H1 (cell line): ENCODE results near the gene EID1. TPM values are rescaled to one million over a fixed set of nuclear protein-coding genes. Genes with fewer than 3 reads are reported as not detected.

Experiments used
- CTCF ChIA-PET: fragments of 300-600 bp; sonication (Branson Sonifier 250); formaldehyde crosslinking; loops from one replicate; lab custom pipeline; 2021; ENCODE audit not compliant: partially characterized antibody; lab: Charles Lee
- POLR2A ChIA-PET: fragments of 300-600 bp; sonication (Branson Sonifier 250); formaldehyde crosslinking; loops from one replicate; lab custom pipeline; 2021; ENCODE audit warnings: inconsistent platforms; ENCODE audit not compliant: partially characterized antibody; lab: Charles Lee
- DNase-seq, 2 experiments: peaks; one replicate each; pipeline versions ENCODE4 v3.0.0 to v3.0.0-alpha.2; 2010 to 2022; ENCODE audit warnings: low spot score in 2 of 2, low read depth in 1 of 2, mixed read lengths in 1 of 2
- FAIRE-seq: peaks from 2 replicates; lab custom pipeline; 2011; peaks lifted over from hg19 to GRCh38; lab: Jason Lieb, UNC
- H2AFZ ChIP-seq: 2 replicates; pipeline ENCODE4 v1.8.1; 2012; ENCODE audit warnings: low read length, inconsistent platforms
- H2AK5ac ChIP-seq: 2 replicates; pipeline ENCODE4 v1.6.1; 2013; ENCODE audit warnings: low read depth, low read length
- H2BK120ac ChIP-seq: replicated peaks from 2 replicates; pipeline ENCODE3; 2013; ENCODE audit warnings: low read depth, low read length, inconsistent platforms
- H2BK12ac ChIP-seq: 2 replicates; pipeline ENCODE4 v1.6.1; 2013; ENCODE audit warnings: low read depth, low read length
- H2BK15ac ChIP-seq: 2 replicates; pipeline ENCODE4 v1.6.1; 2013; ENCODE audit warnings: low read length
- H2BK20ac ChIP-seq: 2 replicates; pipeline ENCODE4 v1.6.1; 2013; ENCODE audit warnings: low read length
- H2BK5ac ChIP-seq: 2 replicates; pipeline ENCODE4 v1.6.1; 2013; ENCODE audit warnings: low read depth, low read length
- H3K14ac ChIP-seq: 2 replicates; pipeline ENCODE4 v1.6.1; 2013; ENCODE audit warnings: inconsistent platforms; ENCODE audit not compliant: insufficient read length
- H3K18ac ChIP-seq: 2 replicates; pipeline ENCODE4 v1.6.1; 2013; ENCODE audit warnings: low read length; ENCODE audit errors: extremely low read depth
- H3K23ac ChIP-seq: 2 replicates; pipeline ENCODE4 v1.6.1; 2013; ENCODE audit warnings: inconsistent platforms; ENCODE audit not compliant: insufficient read length
- H3K23me2 ChIP-seq: 2 replicates; pipeline ENCODE4 v1.6.1; 2013; ENCODE audit warnings: low read depth, low read length
- H3K27ac ChIP-seq: 2 replicates; pipeline ENCODE4 v1.6.1; 2011; ENCODE audit warnings: low read depth, low read length, inconsistent platforms
- H3K27me3 ChIP-seq, 4 experiments: replicated peaks in 1 of 4; 1 replicate in 1 of 4; 2 replicates in 3 of 4; pipeline versions ENCODE4 v1.6.1 to v1.8.1; 2011 to 2013; ENCODE audit warnings: low read length in 3 of 4, mild to moderate bottlenecking in 3 of 4, inconsistent platforms in 2 of 4, mixed read lengths in 2 of 4, moderate library complexity in 1 of 4; ENCODE audit not compliant: control insufficient read depth in 3 of 4, insufficient read depth in 3 of 4; ENCODE audit errors: extremely low read depth in 1 of 4
- H3K36me3 ChIP-seq, 4 experiments: 2 replicates each; pipeline versions ENCODE4 v1.6.1 to v1.8.1; 2011 to 2013; ENCODE audit warnings: mild to moderate bottlenecking in 4 of 4, low read length in 3 of 4, moderate library complexity in 2 of 4, control low read depth in 1 of 4, inconsistent platforms in 1 of 4; ENCODE audit not compliant: insufficient read depth in 4 of 4, control insufficient read depth in 2 of 4
- H3K4ac ChIP-seq: replicated peaks from 2 replicates; pipeline ENCODE3; 2013; ENCODE audit warnings: low read length, low read depth, mixed read lengths, inconsistent platforms; ENCODE audit not compliant: insufficient read length
- H3K4me1 ChIP-seq, 4 experiments: replicated peaks in 1 of 4; 1 replicate in 1 of 4; 2 replicates in 3 of 4; pipeline versions ENCODE4 v1.6.1 to v1.8.1; 2011 to 2013; ENCODE audit warnings: low read length in 3 of 4, inconsistent platforms in 2 of 4, mixed read lengths in 1 of 4; ENCODE audit not compliant: insufficient read depth in 4 of 4, control insufficient read depth in 3 of 4
- H3K4me2 ChIP-seq, 2 experiments: 2 replicates each; pipeline versions ENCODE4 v1.6.1 to v1.8.1; 2011 to 2013; ENCODE audit warnings: low read depth in 2 of 2, low read length in 2 of 2, control low read depth in 1 of 2, inconsistent platforms in 1 of 2, mild to moderate bottlenecking in 1 of 2; ENCODE audit not compliant: insufficient read depth in 1 of 2
- H3K4me3 ChIP-seq, 4 experiments: fragments of 200-600, 300-600 bp in 1 of 4; sonication (generic), shearing (Covaris generic), sonication (Bioruptor Twin) in 1 of 4; 2 replicates each; pipeline versions ENCODE4 v1.5.1 to v1.8.1; 2011 to 2016; ENCODE audit warnings: low read length in 4 of 4, low read depth in 3 of 4, control low read depth in 2 of 4, inconsistent platforms in 2 of 4, mild to moderate bottlenecking in 2 of 4, mixed read lengths in 1 of 4, moderate library complexity in 1 of 4; ENCODE audit not compliant: insufficient read depth in 2 of 4; ENCODE audit errors: extremely low read depth in 1 of 4
- H3K56ac ChIP-seq: replicated peaks from 2 replicates; pipeline ENCODE3; 2013; ENCODE audit warnings: low read depth, mild to moderate bottlenecking, mixed read lengths, low read length, inconsistent platforms; ENCODE audit not compliant: insufficient read length
- H3K79me1 ChIP-seq: 2 replicates; pipeline ENCODE4 v1.6.1; 2013; ENCODE audit warnings: low read depth, low read length, control low read depth
- H3K79me2 ChIP-seq, 2 experiments: 2 replicates each; pipeline versions ENCODE4 v1.6.1 to v1.8.1; 2012 to 2013; ENCODE audit warnings: low read length in 2 of 2, mild to moderate bottlenecking in 2 of 2, inconsistent platforms in 1 of 2; ENCODE audit not compliant: insufficient read depth in 2 of 2, control insufficient read depth in 1 of 2
- H3K9ac ChIP-seq, 4 experiments: replicated peaks in 1 of 4; 1 replicate in 1 of 4; 2 replicates in 3 of 4; pipeline versions ENCODE4 v1.6.1 to v1.8.1; 2011 to 2013; ENCODE audit warnings: low read depth in 3 of 4, low read length in 3 of 4, control low read depth in 2 of 4, mild to moderate bottlenecking in 2 of 4, moderate library complexity in 2 of 4, inconsistent platforms in 1 of 4; ENCODE audit errors: extremely low read depth in 1 of 4
- H3K9me3 ChIP-seq, 2 experiments: 2 replicates each; pipeline versions ENCODE4 v1.6.1 to v1.8.1; 2012 to 2013; ENCODE audit warnings: mild to moderate bottlenecking in 2 of 2, moderate library complexity in 2 of 2, control low read depth in 1 of 2, inconsistent platforms in 1 of 2, low read depth in 1 of 2, low read length in 1 of 2, mixed read lengths in 1 of 2; ENCODE audit not compliant: insufficient read depth in 2 of 2
- H4K20me1 ChIP-seq, 2 experiments: replicated peaks in 1 of 2; 2 replicates each; pipeline versions ENCODE3 to v1.8.1; 2011 to 2013; ENCODE audit warnings: inconsistent platforms in 2 of 2, low read length in 2 of 2, mild to moderate bottlenecking in 1 of 2; ENCODE audit not compliant: insufficient read depth in 2 of 2, control insufficient read depth in 1 of 2
- H4K5ac ChIP-seq: 2 replicates; pipeline ENCODE4 v1.6.1; 2013; ENCODE audit warnings: low read length, low read depth, mixed read lengths, inconsistent platforms; ENCODE audit not compliant: insufficient read length
- H4K8ac ChIP-seq: 2 replicates; pipeline ENCODE4 v1.8.0; 2013; ENCODE audit warnings: mild to moderate bottlenecking, moderate library complexity, low read length, inconsistent platforms; ENCODE audit not compliant: insufficient read depth; ENCODE audit errors: extremely low read depth
- H4K91ac ChIP-seq: replicated peaks from 2 replicates; pipeline ENCODE3; 2013; ENCODE audit warnings: low read length, mixed read lengths, inconsistent platforms; ENCODE audit not compliant: insufficient read length
- BCL11A ChIP-seq, 2 experiments: IDR thresholded peaks; one replicate each; pipeline ENCODE4 v1.6.1; 2011; ENCODE audit warnings: low read depth in 2 of 2, low read length in 2 of 2, mild to moderate bottlenecking in 2 of 2
- CEBPB ChIP-seq: IDR thresholded peaks from 2 replicates; pipeline ENCODE4 v1.6.1; 2012; ENCODE audit warnings: low read depth, low read length
- EGR1 ChIP-seq: IDR thresholded peaks from 2 replicates; pipeline ENCODE4 v1.6.1; 2011; ENCODE audit warnings: low read depth, low read length, borderline replicate concordance
- GTF2F1 ChIP-seq: IDR thresholded peaks from 2 replicates; pipeline ENCODE4 v1.6.1; 2012; ENCODE audit warnings: low read depth, low read length, improper control_type of control experiment, borderline replicate concordance
- KDM4A ChIP-seq: IDR thresholded peaks from one replicate; pipeline ENCODE4 v1.7.1; 2012; ENCODE audit warnings: low read depth, mild to moderate bottlenecking, moderate library complexity, low read length, inconsistent platforms; ENCODE audit not compliant: severe bottlenecking
- NANOG ChIP-seq: IDR thresholded peaks from 2 replicates; pipeline ENCODE4 v1.6.1; 2011; ENCODE audit warnings: low read length, low read depth, mild to moderate bottlenecking, inconsistent platforms; ENCODE audit not compliant: insufficient read depth, poor library complexity, severe bottlenecking
- POLR2A ChIP-seq, 2 experiments: IDR thresholded peaks; 1 replicate in 1 of 2; 2 replicates in 1 of 2; pipeline ENCODE4 v1.6.1; 2011; ENCODE audit warnings: low read depth in 2 of 2, low read length in 2 of 2, mild to moderate bottlenecking in 2 of 2; ENCODE audit errors: control extremely low read depth in 1 of 2
- SAP30 ChIP-seq: fragments of 300-600 bp; sonication (generic); IDR thresholded peaks from 2 replicates; pipeline ENCODE4 v1.7.1; 2012; ENCODE audit warnings: low read length, moderate library complexity, mild to moderate bottlenecking, inconsistent platforms; ENCODE audit not compliant: insufficient read depth, insufficient replicate concordance
- SIRT6 ChIP-seq: IDR thresholded peaks from one replicate; pipeline ENCODE4 v1.7.1; 2012; ENCODE audit warnings: low read length, inconsistent platforms
- SIX5 ChIP-seq: IDR thresholded peaks from 2 replicates; pipeline ENCODE4 v1.6.1; 2011; ENCODE audit warnings: mild to moderate bottlenecking, low read depth, low read length
- SP1 ChIP-seq: IDR thresholded peaks from 2 replicates; pipeline ENCODE4 v1.6.1; 2011; ENCODE audit warnings: low read depth, low read length
- TAF1 ChIP-seq: IDR thresholded peaks from 2 replicates; pipeline ENCODE4 v1.6.1; 2011; ENCODE audit warnings: mild to moderate bottlenecking, low read depth, low read length
- USF2 ChIP-seq: IDR thresholded peaks from 2 replicates; pipeline ENCODE4 v1.6.1; 2011; ENCODE audit warnings: low read length, improper control_type of control experiment
- ZNF274 ChIP-seq: IDR thresholded peaks from 2 replicates; pipeline ENCODE4 v1.7.0; 2012; ENCODE audit warnings: low read length, borderline replicate concordance; ENCODE audit errors: extremely low read depth
- WGBS, 2 experiments: shearing (Covaris generic) in 1 of 2; methylation state at CpG; one replicate each; pipeline versions ENCODE4 v1.1.6 to v1.1.7; 2013 to 2015; ENCODE audit warnings: low lambda C conversion rate in 2 of 2, mixed read lengths in 2 of 2, inconsistent platforms in 1 of 2, low coverage in 1 of 2, missing lambda C conversion rate in 1 of 2; ENCODE audit not compliant: insufficient replicate concordance in 2 of 2, insufficient coverage in 1 of 2, insufficient read length in 1 of 2; ENCODE audit errors: extremely low coverage in 1 of 2, missing lambda C conversion rate in 1 of 2; 5-methylcytosine and 5-hydroxymethylcytosine counted together
- polyA plus RNA-seq, 7 experiments: library from polyadenylated mRNA; depleted of rRNA in 3 of 7; stranded (reverse) in 5 of 7; unstranded in 2 of 7; fragments of >200 nt in 5 of 7; fragments of 200-250 nt in 2 of 7; gene quantifications; 1 replicate in 5 of 7; 2 replicates in 1 of 7; 4 replicates in 1 of 7; pipeline versions ENCODE4 v1.2.1 to v1.2.3, GENCODE V29; 2011 to 2013; ENCODE audit warnings: missing spikeins in 2 of 7, mixed read lengths in 2 of 7
- total RNA-seq: library from RNA; stranded (reverse); fragmentation: NEBNext Ultra II Directional; extraction: Animal tissue kit (Norgen Biotek cat#: 25700); gene quantifications from 2 replicates; pipeline ENCODE4 v1.2.1, GENCODE V29; 2021

EID1 gene
- total and polyA plus RNA-seq, 2 of the 8 experiments (the other 6 are each of a cell fraction or from before 2014, with no cell fraction given): 101 to 110 TPM

- Histone ChIP-seq H3K23ac (no peak overlapping the region), H2AFZ (peak overlapping the region; percentile 99; the same call in 1 of the 2 replicates), H3K79me2 (no peaks in the 10 kb centered on the region), H2BK20ac (no peak overlapping the region), H3K4me2 (no peak overlapping the region), H3K56ac (no peak overlapping the region), H3K23me2 (no peaks in the 10 kb centered on the region), H3K9ac (no peak overlapping the region), H4K8ac (no peak overlapping the region), H3K27ac (no peak overlapping the region), H2AK5ac (no peak overlapping the region), H2BK15ac (no peak overlapping the region), H3K4me3 (no peak overlapping the region), H4K20me1 (no peaks in the 10 kb centered on the region), H3K18ac (no peak overlapping the region), H3K4me1 (peaks cover 2 to 6% (median 3%) of the 10 kb centered on the region in 4 experiments; a peak in 3 of 7 replicates), H2BK5ac (no peak overlapping the region), H4K91ac (no peak overlapping the region), H4K5ac (no peak overlapping the region), H3K36me3 (no peaks in the 10 kb centered on the region), H2BK12ac (no peak overlapping the region), H2BK120ac (no peak overlapping the region), H3K9me3 (no peaks in the 10 kb centered on the region), H3K4ac (no peak overlapping the region), H3K14ac (no peak overlapping the region), H3K27me3 (no peaks in the 10 kb centered on the region), H3K79me1 (no peaks in the 10 kb centered on the region)
- FAIRE-seq (no peak), DNase-seq (no peak)
- ChIA-PET POLR2A (interaction anchor here (1.0 to 2.7 kb wide), 2 partner anchors 20 to 65 kb away, joined by 3 to 15 read pairs; partner anchors contain the start of gene EID1), CTCF (interaction anchor here (0.7 kb wide), 1 partner anchor 144 kb away, joined by 4 read pairs; no protein-coding TSS in a partner anchor)
- TF ChIP-seq USF2: no peak
- TF ChIP-seq SAP30: no peak
- no peak for TF ChIP-seq SP1
- TF ChIP-seq CEBPB: no peak
- no peak for TF ChIP-seq BCL11A (IDR thresholded peaks at IDR 0.05; ENCODE audit: low read depth in 2 of 2, low read length in 2 of 2)
- no peak for TF ChIP-seq POLR2A (IDR thresholded peaks at IDR 0.05; ENCODE audit: control extremely low read depth in 1 of 2, low read depth in 2 of 2, low read length in 2 of 2)
- no peak for TF ChIP-seq KDM4A
- TF ChIP-seq SIRT6: no peak
- TF ChIP-seq TAF1: no peak
- no peak for TF ChIP-seq NANOG
- TF ChIP-seq GTF2F1: no peak
- no peak for TF ChIP-seq SIX5
- no peak for TF ChIP-seq ZNF274
- TF ChIP-seq EGR1: no peak
- 92% methylated on average over 4 of the region's 4 CpGs; no CpG with 5 or more reads in 1 of the 2 experiments for WGBS, 2 experiments
Observed at GRCh38 chr15:48898032-48898431, 20.1 kb downstream of the EID1 start.
